CD4-positive, alpha-beta T cell treated with Interleukin-17A for 4 hours (primary cell): ENCODE data around the gene TMEM165.

Experiments used
- DNase-seq: peaks from one replicate; pipeline ENCODE4 v3.0.0-alpha.2; 2020; ENCODE audit warnings: mixed read lengths

The TMEM165 gene

GRCh38 chr4:55468724-55469123 is 73.0 kb downstream of the TMEM165 start:
- no peak for DNase-seq

- no peak for DNase-seq
Measured at GRCh38 chr4:55469979-55470378, 74.2 kb downstream of the TMEM165 start.
